ENCODE measurements around the gene EML3. TPM values are rescaled to one million over a fixed set of nuclear protein-coding genes. Genes with fewer than 3 reads are reported as not detected.

Gene EML3
- total and polyA plus RNA-seq, 2 of the 8 experiments (the other 6 are each of a cell fraction or from before 2014, with no cell fraction given): 19.2 to 29.9 TPM

DNA sequence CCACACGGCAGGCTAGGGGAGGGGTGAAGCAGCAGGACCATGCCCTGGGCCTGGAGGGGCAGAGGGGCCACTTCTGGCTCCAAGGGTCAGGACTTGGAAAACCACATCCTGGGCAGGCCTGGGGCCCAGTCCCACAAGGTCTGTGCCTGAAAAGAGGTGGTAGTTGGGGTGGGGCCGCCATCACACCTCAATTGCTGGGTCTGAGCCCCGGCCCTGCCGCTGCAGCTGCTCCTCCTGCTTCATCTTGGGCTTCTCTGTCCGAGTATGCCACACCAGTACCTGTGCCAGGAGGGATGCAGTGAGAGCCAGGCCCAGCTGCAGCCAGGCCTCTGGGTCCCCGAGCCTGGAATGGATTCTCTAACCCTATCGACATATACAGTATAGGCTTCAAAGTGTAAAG, 2.9 kb upstream of the EML3 start (continued):
- TF ChIP-seq, protein P1, sequence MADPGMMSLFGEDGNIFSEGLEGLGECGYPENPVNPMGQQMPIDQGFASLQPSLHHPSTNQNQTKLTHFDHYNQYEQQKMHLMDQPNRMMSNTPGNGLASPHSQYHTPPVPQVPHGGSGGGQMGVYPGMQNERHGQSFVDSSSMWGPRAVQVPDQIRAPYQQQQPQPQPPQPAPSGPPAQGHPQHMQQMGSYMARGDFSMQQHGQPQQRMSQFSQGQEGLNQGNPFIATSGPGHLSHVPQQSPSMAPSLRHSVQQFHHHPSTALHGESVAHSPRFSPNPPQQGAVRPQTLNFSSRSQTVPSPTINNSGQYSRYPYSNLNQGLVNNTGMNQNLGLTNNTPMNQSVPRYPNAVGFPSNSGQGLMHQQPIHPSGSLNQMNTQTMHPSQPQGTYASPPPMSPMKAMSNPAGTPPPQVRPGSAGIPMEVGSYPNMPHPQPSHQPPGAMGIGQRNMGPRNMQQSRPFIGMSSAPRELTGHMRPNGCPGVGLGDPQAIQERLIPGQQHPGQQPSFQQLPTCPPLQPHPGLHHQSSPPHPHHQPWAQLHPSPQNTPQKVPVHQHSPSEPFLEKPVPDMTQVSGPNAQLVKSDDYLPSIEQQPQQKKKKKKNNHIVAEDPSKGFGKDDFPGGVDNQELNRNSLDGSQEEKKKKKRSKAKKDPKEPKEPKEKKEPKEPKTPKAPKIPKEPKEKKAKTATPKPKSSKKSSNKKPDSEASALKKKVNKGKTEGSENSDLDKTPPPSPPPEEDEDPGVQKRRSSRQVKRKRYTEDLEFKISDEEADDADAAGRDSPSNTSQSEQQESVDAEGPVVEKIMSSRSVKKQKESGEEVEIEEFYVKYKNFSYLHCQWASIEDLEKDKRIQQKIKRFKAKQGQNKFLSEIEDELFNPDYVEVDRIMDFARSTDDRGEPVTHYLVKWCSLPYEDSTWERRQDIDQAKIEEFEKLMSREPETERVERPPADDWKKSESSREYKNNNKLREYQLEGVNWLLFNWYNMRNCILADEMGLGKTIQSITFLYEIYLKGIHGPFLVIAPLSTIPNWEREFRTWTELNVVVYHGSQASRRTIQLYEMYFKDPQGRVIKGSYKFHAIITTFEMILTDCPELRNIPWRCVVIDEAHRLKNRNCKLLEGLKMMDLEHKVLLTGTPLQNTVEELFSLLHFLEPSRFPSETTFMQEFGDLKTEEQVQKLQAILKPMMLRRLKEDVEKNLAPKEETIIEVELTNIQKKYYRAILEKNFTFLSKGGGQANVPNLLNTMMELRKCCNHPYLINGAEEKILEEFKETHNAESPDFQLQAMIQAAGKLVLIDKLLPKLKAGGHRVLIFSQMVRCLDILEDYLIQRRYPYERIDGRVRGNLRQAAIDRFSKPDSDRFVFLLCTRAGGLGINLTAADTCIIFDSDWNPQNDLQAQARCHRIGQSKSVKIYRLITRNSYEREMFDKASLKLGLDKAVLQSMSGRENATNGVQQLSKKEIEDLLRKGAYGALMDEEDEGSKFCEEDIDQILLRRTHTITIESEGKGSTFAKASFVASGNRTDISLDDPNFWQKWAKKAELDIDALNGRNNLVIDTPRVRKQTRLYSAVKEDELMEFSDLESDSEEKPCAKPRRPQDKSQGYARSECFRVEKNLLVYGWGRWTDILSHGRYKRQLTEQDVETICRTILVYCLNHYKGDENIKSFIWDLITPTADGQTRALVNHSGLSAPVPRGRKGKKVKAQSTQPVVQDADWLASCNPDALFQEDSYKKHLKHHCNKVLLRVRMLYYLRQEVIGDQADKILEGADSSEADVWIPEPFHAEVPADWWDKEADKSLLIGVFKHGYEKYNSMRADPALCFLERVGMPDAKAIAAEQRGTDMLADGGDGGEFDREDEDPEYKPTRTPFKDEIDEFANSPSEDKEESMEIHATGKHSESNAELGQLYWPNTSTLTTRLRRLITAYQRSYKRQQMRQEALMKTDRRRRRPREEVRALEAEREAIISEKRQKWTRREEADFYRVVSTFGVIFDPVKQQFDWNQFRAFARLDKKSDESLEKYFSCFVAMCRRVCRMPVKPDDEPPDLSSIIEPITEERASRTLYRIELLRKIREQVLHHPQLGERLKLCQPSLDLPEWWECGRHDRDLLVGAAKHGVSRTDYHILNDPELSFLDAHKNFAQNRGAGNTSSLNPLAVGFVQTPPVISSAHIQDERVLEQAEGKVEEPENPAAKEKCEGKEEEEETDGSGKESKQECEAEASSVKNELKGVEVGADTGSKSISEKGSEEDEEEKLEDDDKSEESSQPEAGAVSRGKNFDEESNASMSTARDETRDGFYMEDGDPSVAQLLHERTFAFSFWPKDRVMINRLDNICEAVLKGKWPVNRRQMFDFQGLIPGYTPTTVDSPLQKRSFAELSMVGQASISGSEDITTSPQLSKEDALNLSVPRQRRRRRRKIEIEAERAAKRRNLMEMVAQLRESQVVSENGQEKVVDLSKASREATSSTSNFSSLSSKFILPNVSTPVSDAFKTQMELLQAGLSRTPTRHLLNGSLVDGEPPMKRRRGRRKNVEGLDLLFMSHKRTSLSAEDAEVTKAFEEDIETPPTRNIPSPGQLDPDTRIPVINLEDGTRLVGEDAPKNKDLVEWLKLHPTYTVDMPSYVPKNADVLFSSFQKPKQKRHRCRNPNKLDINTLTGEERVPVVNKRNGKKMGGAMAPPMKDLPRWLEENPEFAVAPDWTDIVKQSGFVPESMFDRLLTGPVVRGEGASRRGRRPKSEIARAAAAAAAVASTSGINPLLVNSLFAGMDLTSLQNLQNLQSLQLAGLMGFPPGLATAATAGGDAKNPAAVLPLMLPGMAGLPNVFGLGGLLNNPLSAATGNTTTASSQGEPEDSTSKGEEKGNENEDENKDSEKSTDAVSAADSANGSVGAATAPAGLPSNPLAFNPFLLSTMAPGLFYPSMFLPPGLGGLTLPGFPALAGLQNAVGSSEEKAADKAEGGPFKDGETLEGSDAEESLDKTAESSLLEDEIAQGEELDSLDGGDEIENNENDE (IDR thresholded peaks at IDR 0.05; ENCODE audit: insufficient replicate concordance, low read length): no peak
- TF ChIP-seq SIN3A (conservative IDR thresholded peaks at IDR 0.05 in 1 of 2, IDR thresholded peaks at IDR 0.05 in 1 of 2; ENCODE audit: low read depth in 1 of 2, low read length in 2 of 2): no peak
- TF ChIP-seq NANOG (IDR thresholded peaks at IDR 0.05; ENCODE audit: insufficient read depth, low read depth, low read length, poor library complexity, severe bottlenecking): no peak
- TF ChIP-seq SP1 (IDR thresholded peaks at IDR 0.05; ENCODE audit: low read depth, low read length): no peak
- TF ChIP-seq TCF12 (IDR thresholded peaks at IDR 0.05; ENCODE audit: low read depth, low read length): no peak
- no peak for TF ChIP-seq HDAC6 (IDR thresholded peaks at IDR 0.05; ENCODE audit: low read depth, low read length)
- no peak for TF ChIP-seq ASH2L (IDR thresholded peaks at IDR 0.05; ENCODE audit: low read length)
- no peak for TF ChIP-seq CTBP2 (IDR thresholded peaks at IDR 0.05; ENCODE audit: borderline replicate concordance, insufficient read depth, insufficient read length, low read length)
- TF ChIP-seq BCL11A (IDR thresholded peaks at IDR 0.05; ENCODE audit: low read depth in 2 of 2, low read length in 2 of 2): no peak
- TF ChIP-seq CREB1 (IDR thresholded peaks at IDR 0.05): no peak
- no peak for TF ChIP-seq YY1 (IDR thresholded peaks at IDR 0.05; ENCODE audit: low read depth, low read length)
- no peak for TF ChIP-seq GABPA (IDR thresholded peaks at IDR 0.05; ENCODE audit: borderline replicate concordance, insufficient read depth, low read length)
